Activated effector memory CD4-positive, alpha-beta T cell treated with Interleukin-2 at 50 U/mL for 16 hours (primary cell): ENCODE data around the gene CYP26C1.

Experiments
- DNase-seq: peaks from one replicate; pipeline ENCODE4 v3.0.0-alpha.2; 2020

The CYP26C1 gene

GRCh38 chr10:93064874-93065660, 4.5 kb downstream of the CYP26C1 start:
- DNase-seq, result no peak

GRCh38 chr10:93065675-93066543, 5.3 kb downstream of the CYP26C1 start:
- no peak for DNase-seq

GRCh38 chr10:93066544-93066913, 5.9 kb downstream of the CYP26C1 start:
- no peak for DNase-seq

- no peak for DNase-seq
Observed at GRCh38 chr10:93067443-93068365, 7.1 kb downstream of the CYP26C1 start.

GRCh38 chr10:93068411-93069244, 8.0 kb downstream of the CYP26C1 start:
- DNase-seq, result no peak

- DNase-seq, result no peak
Observed at GRCh38 chr10:93069245-93069561, 8.6 kb downstream of the CYP26C1 start.

GRCh38 chr10:93070378-93071176, 10.0 kb downstream of the CYP26C1 start:
- DNase-seq, result no peak

- DNase-seq, result no peak
Observed at GRCh38 chr10:93071177-93071472, 10.5 kb downstream of the CYP26C1 start.

- no peak for DNase-seq
Observed at GRCh38 chr10:93071674-93072224, 11.2 kb downstream of the CYP26C1 start.

- no peak for DNase-seq
Observed at GRCh38 chr10:93072225-93072712, 11.7 kb downstream of the CYP26C1 start.

- DNase-seq, result no peak
Observed at GRCh38 chr10:93072713-93073538, 12.3 kb downstream of the CYP26C1 start.

GRCh38 chr10:93073539-93074146, 13.0 kb downstream of the CYP26C1 start, which contains the start of gene CYP26A1:
Gene CYP26A1 (plus strand): TSS chr10:93073893. CDS start chr10:93073935, 42 bp downstream.
- DNase-seq, result no peak

- no peak for DNase-seq
Observed at GRCh38 chr10:93074147-93074596, 13.6 kb downstream of the CYP26C1 start.

- no peak for DNase-seq
Observed at GRCh38 chr10:93074597-93075368, 14.2 kb downstream of the CYP26C1 start.

GRCh38 chr10:93075369-93076221, 15.0 kb downstream of the CYP26C1 start:
- no peak for DNase-seq

- no peak for DNase-seq
Observed at GRCh38 chr10:93076871-93077270, 16.3 kb downstream of the CYP26C1 start.

- no peak for DNase-seq
Observed at GRCh38 chr10:93077860-93078337, 17.3 kb downstream of the CYP26C1 start.
